Lung (tissue), 12 donors: ENCODE results near the gene ENTREP1. TPM values are rescaled to one million over a fixed set of nuclear protein-coding genes. Genes with fewer than 3 reads are reported as not detected.
A peak's percentile ranks its signal among the peaks of the same experiment; 100 is the strongest.

Source experiments
- ATAC-seq: fragments of 200-7000 bp; cut with Tn5 transposase; one replicate; pipeline ENCODE4 v1.9.1; 2020; ENCODE audit warnings: moderate number of reproducible peaks; ENCODE audit not compliant: insufficient read depth, low FRiP score
- DNase-seq, 3 donors: peaks; one replicate each; pipeline ENCODE4 v3.0.0-alpha.2; 2013 to 2017
- H3K27ac ChIP-seq, 2 donors: one replicate each; pipeline ENCODE4 v1.5.1; 2013; ENCODE audit warnings: mild to moderate bottlenecking in 2 of 2, moderate library complexity in 2 of 2, control low read depth in 1 of 2, inconsistent platforms in 1 of 2, low read depth in 1 of 2, low read length in 1 of 2
- H3K27me3 ChIP-seq, 3 donors: one replicate each; pipeline ENCODE4 v1.5.1; 2013; ENCODE audit warnings: low read length in 2 of 3; ENCODE audit not compliant: control insufficient read depth in 3 of 3, insufficient read depth in 3 of 3
- H3K36me3 ChIP-seq, 4 donors: one replicate each; pipeline ENCODE4 v1.5.1; 2013; ENCODE audit warnings: low read length in 4 of 4, mild to moderate bottlenecking in 1 of 4, moderate library complexity in 1 of 4; ENCODE audit not compliant: control insufficient read depth in 4 of 4, insufficient read depth in 4 of 4
- H3K4me1 ChIP-seq, 5 donors: one replicate each; pipeline ENCODE4 v1.5.1; 2013; ENCODE audit warnings: low read length in 5 of 5, mild to moderate bottlenecking in 2 of 5, moderate library complexity in 1 of 5; ENCODE audit not compliant: control insufficient read depth in 5 of 5, insufficient read depth in 5 of 5
- H3K4me3 ChIP-seq: one replicate; pipeline ENCODE4 v1.5.1; 2013; ENCODE audit warnings: mild to moderate bottlenecking, control low read depth, moderate library complexity
- H3K9ac ChIP-seq, 2 donors: one replicate each; pipeline ENCODE4 v1.5.1; 2013; ENCODE audit warnings: low read length in 2 of 2, control low read depth in 1 of 2; ENCODE audit not compliant: insufficient read depth in 1 of 2
- H3K9me3 ChIP-seq, 4 donors: one replicate each; pipeline ENCODE4 v1.5.1; 2013; ENCODE audit warnings: low read length in 3 of 4, mild to moderate bottlenecking in 1 of 4, moderate library complexity in 1 of 4; ENCODE audit not compliant: control insufficient read depth in 4 of 4, insufficient read depth in 3 of 4
- CTCF ChIP-seq: IDR thresholded peaks from 2 replicates; pipeline ENCODE4 v1.5.1; 2012; ENCODE audit warnings: mild to moderate bottlenecking; ENCODE audit errors: control extremely low read depth, extremely low read depth
- WGBS, 2 donors: extraction: QIAGEN DNeasy Blood & Tissue Kit; methylation state at CpG; one replicate each; pipeline ENCODE4 v1.1.7; 2013; 5-methylcytosine and 5-hydroxymethylcytosine counted together
- polyA plus RNA-seq, 2 donors: library from polyadenylated mRNA; stranded (reverse); fragments of 200-250 nt; gene quantifications; one replicate each; pipeline ENCODE4 v1.2.1, GENCODE V29; 2013
- total RNA-seq, 2 donors: library from RNA; depleted of rRNA in 1 of 2; stranded (reverse); fragments of >200 nt in 1 of 2; gene quantifications; one replicate each; pipeline ENCODE4 v1.2.1, GENCODE V29; 2014 to 2021
- donor health status: control.
- donor health status: control.
- donor health status: Bipolar disorder and iron deficiency.
- donor health status: healthy.
- donor health status: DM: yes; HTN: yes; CAD: no.

Gene ENTREP1
- total and polyA plus RNA-seq, 4 donors: 3.7 to 47.9 (median 18.3) TPM

GRCh38 chr9:69431203-69431602 lies 106.2 kb downstream of the ENTREP1 start:
- DNase-seq (no peak), ATAC-seq (no peak)
- H3K9me3 ChIP-seq: peaks cover 0 to 1% (median 0%) of the 10 kb centered on the region in 4 donors
- H3K9ac ChIP-seq: no peak overlapping the region
- no peaks in the 10 kb centered on the region for H3K27me3 ChIP-seq
- no peaks in the 10 kb centered on the region for H3K4me1 ChIP-seq
- 90 to 91% methylated on average over 13 of the region's 13 CpGs for WGBS, 2 donors
- H3K27ac ChIP-seq: no peak overlapping the region
- H3K4me3 ChIP-seq: no peak overlapping the region
- TF ChIP-seq CTCF: no peak
- H3K36me3 ChIP-seq: peaks cover 0 to 5% (median 2%) of the 10 kb centered on the region in 4 donors

- Histone ChIP-seq H3K36me3 (peaks cover 0 to 5% (median 2%) of the 10 kb centered on the region in 4 donors), H3K27ac (no peak overlapping the region), H3K4me3 (no peak overlapping the region), H3K9me3 (peaks cover 0 to 1% (median 0%) of the 10 kb centered on the region in 4 donors), H3K9ac (no peak overlapping the region), H3K27me3 (no peaks in the 10 kb centered on the region), H3K4me1 (no peaks in the 10 kb centered on the region)
- DNase-seq (no peak), ATAC-seq (no peak)
- no peak for TF ChIP-seq CTCF
- 86 to 92% methylated on average over 1 of the region's 1 CpG for WGBS, 2 donors
Observed at GRCh38 chr9:69431777-69432176, 106.8 kb downstream of the ENTREP1 start.

GRCh38 chr9:69432623-69433022 lies 107.6 kb downstream of the ENTREP1 start:
- H3K4me1 ChIP-seq: no peaks in the 10 kb centered on the region
- ATAC-seq (no peak), DNase-seq (no peak)
- WGBS, 2 donors: 89 to 95% methylated on average over 11 of the region's 11 CpGs
- no peak overlapping the region for H3K27ac ChIP-seq
- no peak overlapping the region for H3K9ac ChIP-seq
- no peaks in the 10 kb centered on the region for H3K27me3 ChIP-seq
- peaks cover 0 to 1% (median 0%) of the 10 kb centered on the region in 4 donors for H3K9me3 ChIP-seq
- peaks cover 0 to 5% (median 2%) of the 10 kb centered on the region in 4 donors for H3K36me3 ChIP-seq
- TF ChIP-seq CTCF: no peak
- no peak overlapping the region for H3K4me3 ChIP-seq

GRCh38 chr9:69433392-69433791 lies 108.4 kb downstream of the ENTREP1 start:
- Histone ChIP-seq H3K9ac (no peak overlapping the region), H3K27ac (no peak overlapping the region), H3K36me3 (peaks cover 0 to 5% (median 2%) of the 10 kb centered on the region in 4 donors), H3K27me3 (no peaks in the 10 kb centered on the region), H3K4me3 (no peak overlapping the region), H3K4me1 (no peaks in the 10 kb centered on the region), H3K9me3 (peaks cover 0 to 1% (median 0%) of the 10 kb centered on the region in 4 donors)
- peak; percentile 45 for ATAC-seq
- 37 to 45% methylated on average over 1 of the region's 1 CpG for whole genome bisulfite sequencing, 2 donors
- DNase-seq: no peak
- no peak for TF ChIP-seq CTCF
